HG03342 (cell line): ENCODE measurements around the gene KCTD3.

Experiments used
- ATAC-seq: cut with Tn5 transposase; IDR thresholded peaks from one replicate; pipeline ENCODE4 v1.9.1; 2021; ENCODE audit warnings: mild to moderate bottlenecking, moderate library complexity; ENCODE audit not compliant: unreplicated experiment

Gene KCTD3

GRCh38 chr1:215650446-215651149 is 83.5 kb downstream of the KCTD3 start:
- no peak for ATAC-seq

- ATAC-seq: no peak
Measured at GRCh38 chr1:215651867-215652266, 84.8 kb downstream of the KCTD3 start.

- no peak for ATAC-seq
Measured at GRCh38 chr1:215652371-215652770, 85.3 kb downstream of the KCTD3 start.

GRCh38 chr1:215657047-215657446 is 89.9 kb downstream of the KCTD3 start:
- ATAC-seq: no peak

- no peak for ATAC-seq
Measured at GRCh38 chr1:215660259-215660658, 93.2 kb downstream of the KCTD3 start.

GRCh38 chr1:215661033-215661432 is 93.9 kb downstream of the KCTD3 start:
- no peak for ATAC-seq

GRCh38 chr1:215665215-215665614 is 98.1 kb downstream of the KCTD3 start:
- no peak for ATAC-seq

- no peak for ATAC-seq
Measured at GRCh38 chr1:215667761-215668160, 100.7 kb downstream of the KCTD3 start.

GRCh38 chr1:215669806-215670491 is 102.8 kb downstream of the KCTD3 start:
- no peak for ATAC-seq
